Mesenchymal stem cell (in vitro differentiated cells and primary cell): ENCODE measurements around the gene SAMD11.
A peak's percentile ranks its signal among the peaks of the same experiment; 100 is the strongest.

Experiments
- DNase-seq: peaks from one replicate; pipeline ENCODE4 v3.0.0-alpha.2; 2013
- H2AFZ ChIP-seq: one replicate; pipeline ENCODE4 v1.6.1; 2013; ENCODE audit warnings: low read depth, mild to moderate bottlenecking, control low read depth, inconsistent platforms, low read length, moderate library complexity
- H2AK5ac ChIP-seq: 2 replicates; pipeline ENCODE4 v1.6.1; 2013; ENCODE audit warnings: low read length, moderate library complexity, mild to moderate bottlenecking, inconsistent platforms; ENCODE audit not compliant: severe bottlenecking
- H2BK120ac ChIP-seq: one replicate; pipeline ENCODE4 v1.6.1; 2013; ENCODE audit warnings: low read depth, mild to moderate bottlenecking, inconsistent platforms, low read length, moderate library complexity
- H2BK12ac ChIP-seq, 2 experiments: one replicate each; pipeline ENCODE4 v1.6.1; 2013; ENCODE audit warnings: inconsistent platforms in 2 of 2, low read length in 2 of 2, mild to moderate bottlenecking in 2 of 2, moderate library complexity in 2 of 2, control low read depth in 1 of 2
- H2BK15ac ChIP-seq: one replicate; pipeline ENCODE4 v1.6.1; 2013; ENCODE audit warnings: mild to moderate bottlenecking, low read depth, inconsistent platforms; ENCODE audit not compliant: poor library complexity, severe bottlenecking
- H2BK5ac ChIP-seq: 2 replicates; pipeline ENCODE4 v1.6.1; 2013; ENCODE audit warnings: low read depth, mild to moderate bottlenecking, low read length, control low read depth, inconsistent platforms; ENCODE audit not compliant: poor library complexity, severe bottlenecking
- H3K14ac ChIP-seq, 2 experiments: one replicate each; pipeline ENCODE4 v1.6.1; 2013; ENCODE audit warnings: inconsistent platforms in 2 of 2, low read length in 2 of 2, control low read depth in 1 of 2, mild to moderate bottlenecking in 1 of 2, moderate library complexity in 1 of 2
- H3K18ac ChIP-seq, 2 experiments: one replicate each; pipeline ENCODE4 v1.6.1; 2013; ENCODE audit warnings: inconsistent platforms in 2 of 2, low read length in 2 of 2, control low read depth in 1 of 2, low read depth in 1 of 2, mild to moderate bottlenecking in 1 of 2
- H3K23ac ChIP-seq, 2 experiments: one replicate each; pipeline ENCODE4 v1.6.1; 2013; ENCODE audit warnings: inconsistent platforms in 2 of 2, low read length in 2 of 2, mild to moderate bottlenecking in 2 of 2, moderate library complexity in 2 of 2, control low read depth in 1 of 2
- H3K27ac ChIP-seq: 2 replicates; pipeline ENCODE4 v1.5.1; 2013; ENCODE audit warnings: mild to moderate bottlenecking, moderate library complexity, low read length, control low read depth, inconsistent platforms; ENCODE audit not compliant: poor library complexity, severe bottlenecking
- H3K27me3 ChIP-seq, 2 experiments: 2 replicates each; pipeline versions ENCODE4 v1.6.1 to v1.7.0; 2013; ENCODE audit warnings: low read length in 2 of 2, mild to moderate bottlenecking in 2 of 2, moderate library complexity in 2 of 2, control low read depth in 1 of 2, inconsistent platforms in 1 of 2; ENCODE audit not compliant: control insufficient read depth in 1 of 2, insufficient read depth in 1 of 2
- H3K36me3 ChIP-seq, 2 experiments: 2 replicates each; pipeline versions ENCODE4 v1.6.1 to v1.7.0; 2013; ENCODE audit warnings: low read length in 2 of 2, control low read depth in 1 of 2, inconsistent platforms in 1 of 2, low read depth in 1 of 2, mild to moderate bottlenecking in 1 of 2; ENCODE audit not compliant: insufficient read depth in 2 of 2, control insufficient read depth in 1 of 2
- H3K4ac ChIP-seq, 2 experiments: one replicate each; pipeline ENCODE4 v1.6.1; 2013; ENCODE audit warnings: inconsistent platforms in 2 of 2, low read length in 2 of 2, mild to moderate bottlenecking in 2 of 2, moderate library complexity in 2 of 2, control low read depth in 1 of 2, low read depth in 1 of 2
- H3K4me1 ChIP-seq: 2 replicates; pipeline ENCODE4 v1.6.1; 2013; ENCODE audit warnings: low read depth, low read length, control low read depth; ENCODE audit not compliant: control insufficient read depth, insufficient read depth
- H3K4me2 ChIP-seq: 2 replicates; pipeline ENCODE4 v1.6.1; 2013; ENCODE audit warnings: low read length, mild to moderate bottlenecking, inconsistent platforms; ENCODE audit not compliant: poor library complexity, severe bottlenecking
- H3K4me3 ChIP-seq, 2 experiments: 2 replicates each; pipeline versions ENCODE4 v1.5.1 to v1.7.0; 2013; ENCODE audit warnings: low read length in 2 of 2, mild to moderate bottlenecking in 2 of 2, control low read depth in 1 of 2, low read depth in 1 of 2; ENCODE audit not compliant: insufficient read depth in 1 of 2
- H3K79me1 ChIP-seq: replicated peaks from 2 replicates; pipeline ENCODE4 v1.6.1; 2013; ENCODE audit warnings: mild to moderate bottlenecking, control low read depth, low read length, inconsistent platforms; ENCODE audit not compliant: poor library complexity, severe bottlenecking
- H3K9ac ChIP-seq: 2 replicates; pipeline ENCODE4 v1.7.0; 2013; ENCODE audit warnings: mild to moderate bottlenecking, low read length, moderate library complexity
- H3K9me3 ChIP-seq: 2 replicates; pipeline ENCODE4 v1.7.0; 2013; ENCODE audit warnings: mild to moderate bottlenecking, low read length; ENCODE audit not compliant: control insufficient read depth
- H4K8ac ChIP-seq: one replicate; pipeline ENCODE4 v1.6.1; 2013; ENCODE audit warnings: inconsistent platforms, mild to moderate bottlenecking, low read length, moderate library complexity
- H4K91ac ChIP-seq: one replicate; pipeline ENCODE4 v1.6.1; 2013; ENCODE audit warnings: mild to moderate bottlenecking, low read length, inconsistent platforms
- WGBS: methylation state at CpG from one replicate; pipeline ENCODE4 v1.1.7; 2013; ENCODE audit warnings: mixed read lengths; 5-methylcytosine and 5-hydroxymethylcytosine counted together

The SAMD11 gene

GRCh38 chr1:932776-933602 is 9.3 kb downstream of the SAMD11 start:
- Histone ChIP-seq H3K36me3 (peaks cover 0 to 2% of the 10 kb centered on the region in 2 experiments), H3K4me1 (peaks cover 30% of the 10 kb centered on the region), H3K14ac (no peak overlapping the region), H3K79me1 (no peaks in the 10 kb centered on the region), H3K27me3 (peaks cover 38 to 73% of the 10 kb centered on the region in 2 experiments), H2AFZ (no peak overlapping the region), H2BK5ac (no peak overlapping the region), H3K27ac (no peak overlapping the region), H2BK12ac (no peak overlapping the region), H3K9ac (no peak overlapping the region), H3K18ac (peak overlapping the region in 1 of 2 experiments; percentile 0), H4K8ac (no peak overlapping the region), H3K23ac (no peak overlapping the region), H3K4me2 (no peak overlapping the region), H3K4ac (no peak overlapping the region), H2BK120ac (no peak overlapping the region), H2AK5ac (no peak overlapping the region), H3K4me3 (no peak overlapping the region), H2BK15ac (no peak overlapping the region), H3K9me3 (no peaks in the 10 kb centered on the region), H4K91ac (no peak overlapping the region)
- no peak for DNase-seq
- WGBS = 74% methylated on average over 25 of the region's 25 CpGs

GRCh38 chr1:933603-933940 is 9.8 kb downstream of the SAMD11 start:
- H3K9me3 ChIP-seq = no peaks in the 10 kb centered on the region
- no peak for DNase-seq
- H3K4me2 ChIP-seq = no peak overlapping the region
- H3K79me1 ChIP-seq = no peaks in the 10 kb centered on the region
- no peak overlapping the region for H3K27ac ChIP-seq
- no peak overlapping the region for H3K18ac ChIP-seq
- H3K4me3 ChIP-seq = no peak overlapping the region
- peaks cover 0 to 2% of the 10 kb centered on the region in 2 experiments for H3K36me3 ChIP-seq
- peaks cover 38 to 69% of the 10 kb centered on the region in 2 experiments for H3K27me3 ChIP-seq
- H2BK12ac ChIP-seq = no peak overlapping the region
- H4K91ac ChIP-seq = no peak overlapping the region
- no peak overlapping the region for H3K9ac ChIP-seq
- no peak overlapping the region for H3K4ac ChIP-seq
- no peak overlapping the region for H2BK15ac ChIP-seq
- H3K14ac ChIP-seq = no peak overlapping the region
- no peak overlapping the region for H4K8ac ChIP-seq
- peaks cover 36% of the 10 kb centered on the region for H3K4me1 ChIP-seq
- H2BK120ac ChIP-seq = no peak overlapping the region
- WGBS = 34% methylated on average over 5 of the region's 10 CpGs
- H2AFZ ChIP-seq = no peak overlapping the region
- no peak overlapping the region for H3K23ac ChIP-seq
- no peak overlapping the region for H2BK5ac ChIP-seq
- H2AK5ac ChIP-seq = no peak overlapping the region

GRCh38 chr1:934991-935750 is 11.4 kb downstream of the SAMD11 start:
- no peaks in the 10 kb centered on the region for H3K79me1 ChIP-seq
- no peak overlapping the region for H2AFZ ChIP-seq
- H3K4me3 ChIP-seq = peak overlapping the region in 1 of 2 experiments; percentile 10
- no peak overlapping the region for H3K9ac ChIP-seq
- H2AK5ac ChIP-seq = no peak overlapping the region
- H3K9me3 ChIP-seq = no peaks in the 10 kb centered on the region
- WGBS = 29% methylated on average over 35 of the region's 37 CpGs
- no peak overlapping the region for H2BK15ac ChIP-seq
- peak overlapping the region in 1 of 2 experiments; percentile 18 for H3K18ac ChIP-seq
- H3K4ac ChIP-seq = no peak overlapping the region
- peak overlapping the region in 1 of 2 experiments; percentile 57 for H3K23ac ChIP-seq
- H3K14ac ChIP-seq = peak overlapping the region in 1 of 2 experiments; percentile 74
- H4K91ac ChIP-seq = no peak overlapping the region
- peak overlapping the region in 1 of 2 experiments; percentile 50 for H2BK12ac ChIP-seq
- H3K27ac ChIP-seq = no peak overlapping the region
- H2BK5ac ChIP-seq = no peak overlapping the region
- H2BK120ac ChIP-seq = no peak overlapping the region
- H3K4me1 ChIP-seq = peaks cover 51% of the 10 kb centered on the region
- H4K8ac ChIP-seq = no peak overlapping the region
- no peak overlapping the region for H3K4me2 ChIP-seq
- H3K36me3 ChIP-seq = no peaks in the 10 kb centered on the region
- no peak for DNase-seq
- peaks cover 46 to 63% of the 10 kb centered on the region in 2 experiments for H3K27me3 ChIP-seq

GRCh38 chr1:935751-936231 is 12.1 kb downstream of the SAMD11 start:
- Histone ChIP-seq H3K4me1 (peaks cover 53% of the 10 kb centered on the region), H3K14ac (peak overlapping the region in 1 of 2 experiments; percentile 74), H3K36me3 (no peaks in the 10 kb centered on the region), H2BK15ac (no peak overlapping the region), H2AFZ (no peak overlapping the region), H3K9me3 (no peaks in the 10 kb centered on the region), H3K9ac (no peak overlapping the region), H2AK5ac (no peak overlapping the region), H2BK12ac (no peak overlapping the region), H3K4me2 (no peak overlapping the region), H3K18ac (peak overlapping the region in 1 of 2 experiments; percentile 18), H4K91ac (no peak overlapping the region), H3K27me3 (peaks cover 50 to 57% of the 10 kb centered on the region in 2 experiments), H3K27ac (no peak overlapping the region), H3K4ac (no peak overlapping the region), H3K23ac (peak overlapping the region in 1 of 2 experiments; percentile 97), H3K79me1 (no peaks in the 10 kb centered on the region), H2BK5ac (no peak overlapping the region), H2BK120ac (no peak overlapping the region), H4K8ac (no peak overlapping the region), H3K4me3 (no peak overlapping the region)
- peak; percentile 40 for DNase-seq
- 8% methylated on average over 27 of the region's 30 CpGs for WGBS
